Nephron progenitor cell (in vitro differentiated cells): ENCODE measurements around the gene IBA57.

ENCODE experiments used
- DNase-seq: peaks from one replicate; pipeline ENCODE4 v3.0.0; 2021
- H3K27ac Mint-ChIP-seq: 2 replicates; pipeline ENCODE4 v1.8.0; 2021; ENCODE audit warnings: mild to moderate bottlenecking, moderate library complexity, mixed read lengths
- H3K27me3 Mint-ChIP-seq: 2 replicates; pipeline ENCODE4 v1.8.0; 2021; ENCODE audit warnings: mild to moderate bottlenecking, low read depth, mixed read lengths; ENCODE audit not compliant: poor library complexity
- H3K36me3 Mint-ChIP-seq: 2 replicates; pipeline ENCODE4 v1.8.0; 2021; ENCODE audit warnings: low read depth, mixed read lengths
- H3K4me1 Mint-ChIP-seq: 2 replicates; pipeline ENCODE4 v1.8.0; 2021; ENCODE audit warnings: mixed read lengths
- H3K4me3 Mint-ChIP-seq: 2 replicates; pipeline ENCODE4 v1.8.0; 2021; ENCODE audit warnings: mild to moderate bottlenecking, moderate library complexity, mixed read lengths
- H3K9me3 Mint-ChIP-seq: 2 replicates; pipeline ENCODE4 v1.8.0; 2021; ENCODE audit warnings: mild to moderate bottlenecking, moderate library complexity, mixed read lengths
- CTCF ChIP-seq: fragments of 200-600 bp; sonication (generic); IDR thresholded peaks from 2 replicates; pipeline ENCODE4 v1.5.0; 2021; ENCODE audit warnings: antibody characterized with exemption

Gene IBA57

GRCh38 chr1:228142701-228143136 lies 22.9 kb upstream of the IBA57 start:
- H3K27ac Mint-ChIP-seq: no peak overlapping the region
- H3K4me3 Mint-ChIP-seq: no peak overlapping the region
- TF ChIP-seq CTCF: no peak
- peaks cover 21% of the 10 kb centered on the region for H3K4me1 Mint-ChIP-seq
- H3K9me3 Mint-ChIP-seq: no peaks in the 10 kb centered on the region
- DNase-seq: no peak
- H3K36me3 Mint-ChIP-seq: no peaks in the 10 kb centered on the region
- H3K27me3 Mint-ChIP-seq: peaks cover 18% of the 10 kb centered on the region

- no peak for DNase-seq
- TF ChIP-seq CTCF: no peak
- H3K27me3 Mint-ChIP-seq: peaks cover 9% of the 10 kb centered on the region
- no peaks in the 10 kb centered on the region for H3K9me3 Mint-ChIP-seq
- H3K27ac Mint-ChIP-seq: peak overlapping the region; percentile 83
- no peaks in the 10 kb centered on the region for H3K36me3 Mint-ChIP-seq
- H3K4me3 Mint-ChIP-seq: peak overlapping the region; percentile 10
- H3K4me1 Mint-ChIP-seq: peaks cover 21% of the 10 kb centered on the region
Measured at GRCh38 chr1:228143480-228144192, 22.0 kb upstream of the IBA57 start.

- no peaks in the 10 kb centered on the region for H3K36me3 Mint-ChIP-seq
- peak overlapping the region; percentile 83 for H3K27ac Mint-ChIP-seq
- no peak for DNase-seq
- H3K9me3 Mint-ChIP-seq: no peaks in the 10 kb centered on the region
- peaks cover 7% of the 10 kb centered on the region for H3K27me3 Mint-ChIP-seq
- peak overlapping the region; percentile 10 for H3K4me3 Mint-ChIP-seq
- H3K4me1 Mint-ChIP-seq: peaks cover 21% of the 10 kb centered on the region
- TF ChIP-seq CTCF: no peak
Measured at GRCh38 chr1:228144193-228144992, 21.2 kb upstream of the IBA57 start.

- Mint-ChIP-seq H3K27me3 (peaks cover 3% of the 10 kb centered on the region), H3K36me3 (no peaks in the 10 kb centered on the region), H3K4me3 (no peak overlapping the region), H3K9me3 (no peaks in the 10 kb centered on the region), H3K4me1 (peaks cover 25% of the 10 kb centered on the region), H3K27ac (no peak overlapping the region)
- DNase-seq: no peak
- TF ChIP-seq CTCF: no peak
Measured at GRCh38 chr1:228144993-228145343, 20.6 kb upstream of the IBA57 start.

DNA sequence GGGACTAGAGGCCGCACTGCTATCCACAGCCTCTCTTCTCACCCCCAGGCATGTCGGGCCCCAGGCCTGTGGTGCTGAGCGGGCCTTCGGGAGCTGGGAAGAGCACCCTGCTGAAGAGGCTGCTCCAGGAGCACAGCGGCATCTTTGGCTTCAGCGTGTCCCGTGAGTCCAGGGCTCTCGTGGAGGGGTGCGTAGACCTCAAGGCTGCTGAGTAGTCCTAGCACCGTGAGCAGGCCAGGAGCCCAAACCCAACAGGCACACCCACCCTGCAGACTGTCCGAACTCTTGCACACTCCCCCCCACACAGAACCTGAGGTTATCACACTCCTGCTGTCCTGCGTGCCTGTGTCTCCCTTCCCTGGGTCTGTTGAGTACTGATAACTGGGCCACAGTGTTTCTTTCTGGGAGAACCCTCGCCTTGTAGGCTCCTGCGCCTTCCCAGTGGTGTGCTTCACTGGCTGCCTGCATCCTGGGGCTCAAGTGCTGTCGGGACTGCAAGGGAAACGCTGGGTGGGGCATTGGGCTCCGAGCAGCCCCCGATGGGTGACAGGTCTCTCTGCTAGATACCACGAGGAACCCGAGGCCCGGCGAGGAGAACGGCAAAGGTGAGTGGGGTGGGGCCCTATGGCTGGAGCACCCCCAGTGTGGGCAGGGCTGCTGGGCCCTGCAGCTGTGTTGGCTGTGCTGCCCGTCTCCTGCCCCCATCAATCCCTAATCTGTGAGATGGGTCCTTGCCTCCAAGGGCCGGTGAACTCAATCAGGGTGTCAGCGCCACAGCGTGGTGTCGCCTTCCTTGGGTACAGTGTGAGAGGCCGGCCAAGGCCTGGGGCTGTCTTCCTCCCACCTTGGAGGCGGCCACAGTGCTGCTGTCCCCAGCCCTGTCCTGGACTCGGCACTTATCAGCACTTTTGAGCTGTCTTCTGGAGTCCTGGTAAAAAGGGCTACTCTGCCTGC lies 19.9 kb upstream of the IBA57 start:
- H3K27ac Mint-ChIP-seq: no peak overlapping the region
- no peaks in the 10 kb centered on the region for H3K9me3 Mint-ChIP-seq
- no peak overlapping the region for H3K4me3 Mint-ChIP-seq
- H3K4me1 Mint-ChIP-seq: peaks cover 25% of the 10 kb centered on the region
- peaks cover 3% of the 10 kb centered on the region for H3K27me3 Mint-ChIP-seq
- TF ChIP-seq CTCF: no peak
- DNase-seq: no peak
- no peaks in the 10 kb centered on the region for H3K36me3 Mint-ChIP-seq
